Activated T-helper 1 cell treated with Interleukin-2 at 50 U/mL for 16 hours (primary cell): Measurements from ENCODE around the gene CCDC78.
"Not testable (repeated sequence)": the region's sequence is repeated elsewhere in the genome, so short reads cannot be mapped to it uniquely, and the experiment has no call there.

Experiments
- DNase-seq: peaks from one replicate; pipeline ENCODE4 v3.0.0-alpha.2; 2020; ENCODE audit warnings: low read depth

CCDC78 gene

GRCh38 chr16:760545-761343 lies 34.5 kb upstream of the CCDC78 start, which contains the start of gene MSLN:
Gene MSLN (plus strand): TSS chr16:760734. CDS start chr16:762681, 1,947 bp downstream.
- DNase-seq = no peak

GRCh38 chr16:760065-760464 lies 33.8 kb upstream of the CCDC78 start:
- DNase-seq = no peak

DNA sequence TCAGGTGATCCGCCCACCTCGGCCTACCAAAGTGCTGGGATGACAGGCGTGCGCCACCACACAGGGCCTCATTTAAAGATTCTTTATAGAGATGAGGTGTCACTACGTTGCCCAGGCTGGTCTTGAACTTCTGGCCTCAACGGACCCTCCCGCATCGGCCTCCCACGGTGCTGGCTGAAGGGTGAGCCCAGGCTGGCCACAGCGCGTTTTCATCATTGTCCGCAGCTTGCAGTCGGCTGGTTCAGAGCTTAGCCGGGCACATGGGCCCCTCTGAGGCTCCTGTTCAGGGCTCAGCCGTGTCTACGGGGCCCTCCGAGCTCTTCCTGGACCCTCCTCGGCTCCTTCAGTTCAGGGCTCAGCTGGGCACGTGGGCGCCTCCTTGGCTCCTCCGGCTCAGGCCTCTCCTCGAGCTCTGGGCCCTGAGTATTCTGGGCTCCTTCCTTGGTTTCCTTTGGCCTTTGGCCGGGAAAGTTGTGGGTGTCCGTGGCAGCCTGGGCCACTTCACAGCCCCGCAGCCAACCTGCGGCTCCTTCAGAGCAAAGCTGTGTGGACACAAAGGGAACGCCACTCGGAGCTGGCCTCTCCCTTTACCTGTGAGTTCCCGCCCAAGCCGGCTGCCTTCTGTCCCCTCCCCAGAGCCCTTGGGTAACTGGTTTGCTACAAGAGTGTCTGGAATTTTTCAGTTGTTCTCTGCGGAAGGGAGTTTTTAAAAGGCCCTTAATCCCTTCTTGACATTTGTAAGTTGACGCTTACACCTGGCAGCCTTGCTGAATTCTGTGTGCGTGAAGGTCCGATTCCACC lies 33.1 kb upstream of the CCDC78 start:
- DNase-seq = no peak

GRCh38 chr16:756428-756827 lies 30.2 kb upstream of the CCDC78 start:
- no peak for DNase-seq

DNA sequence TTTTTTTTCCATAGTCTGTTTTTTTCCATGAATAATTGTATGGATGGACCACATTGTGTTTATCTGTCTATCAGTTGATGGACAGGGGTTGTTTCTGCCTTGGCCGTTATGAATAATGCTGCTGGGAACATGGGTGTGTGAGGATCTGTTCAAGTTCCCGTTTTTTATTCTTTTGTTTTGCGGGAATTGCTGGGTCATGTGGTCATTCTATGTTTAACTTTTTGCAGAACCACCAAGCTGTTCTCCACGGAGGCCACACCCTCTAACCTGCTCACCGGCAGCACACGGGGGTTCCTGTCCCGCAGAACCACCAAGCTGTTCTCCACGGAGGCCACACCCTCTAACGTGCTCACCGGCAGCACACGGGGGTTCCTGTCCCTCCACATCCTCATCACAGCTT lies 28.4 kb upstream of the CCDC78 start:
- DNase-seq = no peak

- not testable (repeated sequence) for DNase-seq
Measured at GRCh38 chr16:754121-754607, 27.9 kb upstream of the CCDC78 start.

- DNase-seq = no peak
Measured at GRCh38 chr16:752007-752312, 25.7 kb upstream of the CCDC78 start.

DNA sequence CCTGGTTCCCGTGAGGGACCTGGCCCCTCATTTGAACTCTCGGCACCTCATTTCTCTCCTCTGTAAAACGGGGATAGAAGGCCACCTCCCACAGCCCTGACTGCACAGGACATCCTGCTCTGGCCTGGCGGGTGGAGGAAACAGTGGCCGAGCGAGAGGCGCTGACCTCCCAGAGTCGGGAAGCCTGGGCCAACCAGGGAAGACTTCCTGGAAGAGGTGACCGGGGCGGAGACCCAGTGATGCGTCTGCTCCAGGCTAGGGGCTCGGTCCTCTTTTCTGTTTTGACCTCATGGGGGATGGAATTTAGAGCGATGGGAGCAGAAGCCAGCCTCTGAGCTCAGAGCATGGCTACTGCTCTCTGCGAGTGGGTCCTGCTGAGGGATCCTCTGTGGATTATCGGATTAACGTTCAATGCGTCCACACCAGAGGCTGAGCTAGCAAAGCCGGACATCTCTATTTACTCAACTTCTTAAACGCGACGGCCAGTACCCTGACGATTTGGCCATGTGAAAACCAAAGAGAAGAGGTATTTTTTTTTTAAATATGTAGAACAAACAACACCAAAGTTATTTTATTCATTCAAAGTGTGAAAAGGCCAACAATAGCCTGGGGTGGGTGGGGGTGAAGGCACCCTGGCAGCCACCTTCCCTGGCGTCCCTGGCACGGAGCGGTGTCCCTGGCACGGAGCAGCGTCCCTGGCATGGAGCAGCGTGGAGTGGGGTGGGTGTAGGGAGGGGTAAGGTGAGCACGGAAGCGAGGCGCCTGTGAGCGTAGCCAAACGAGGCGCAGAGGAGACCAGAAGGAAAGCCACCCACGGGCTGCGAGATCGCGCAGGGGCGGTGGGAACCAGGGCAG lies 25.1 kb upstream of the CCDC78 start:
- DNase-seq = no peak

DNA sequence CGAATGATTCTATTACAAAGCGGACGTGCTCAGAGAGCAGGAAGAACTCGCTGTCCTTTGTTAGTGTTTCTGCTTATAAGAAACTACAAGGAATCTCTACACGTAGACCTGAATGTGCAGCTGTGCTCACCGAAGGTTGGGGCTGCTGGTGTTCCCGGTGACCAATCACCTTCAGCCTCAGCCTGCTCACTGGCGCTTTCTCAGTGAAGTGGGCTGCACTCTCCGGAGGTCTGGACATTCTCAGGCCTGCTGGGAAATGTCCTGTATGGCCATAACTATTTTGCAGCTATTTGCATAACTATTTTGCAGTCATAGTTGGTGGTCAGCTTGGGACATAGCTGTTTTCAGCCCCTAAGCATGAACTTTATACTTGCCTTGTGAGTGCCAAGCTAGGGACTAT lies 24.2 kb upstream of the CCDC78 start:
- DNase-seq = no peak

GRCh38 chr16:749010-749409 lies 22.8 kb upstream of the CCDC78 start:
- DNase-seq = no peak

DNA sequence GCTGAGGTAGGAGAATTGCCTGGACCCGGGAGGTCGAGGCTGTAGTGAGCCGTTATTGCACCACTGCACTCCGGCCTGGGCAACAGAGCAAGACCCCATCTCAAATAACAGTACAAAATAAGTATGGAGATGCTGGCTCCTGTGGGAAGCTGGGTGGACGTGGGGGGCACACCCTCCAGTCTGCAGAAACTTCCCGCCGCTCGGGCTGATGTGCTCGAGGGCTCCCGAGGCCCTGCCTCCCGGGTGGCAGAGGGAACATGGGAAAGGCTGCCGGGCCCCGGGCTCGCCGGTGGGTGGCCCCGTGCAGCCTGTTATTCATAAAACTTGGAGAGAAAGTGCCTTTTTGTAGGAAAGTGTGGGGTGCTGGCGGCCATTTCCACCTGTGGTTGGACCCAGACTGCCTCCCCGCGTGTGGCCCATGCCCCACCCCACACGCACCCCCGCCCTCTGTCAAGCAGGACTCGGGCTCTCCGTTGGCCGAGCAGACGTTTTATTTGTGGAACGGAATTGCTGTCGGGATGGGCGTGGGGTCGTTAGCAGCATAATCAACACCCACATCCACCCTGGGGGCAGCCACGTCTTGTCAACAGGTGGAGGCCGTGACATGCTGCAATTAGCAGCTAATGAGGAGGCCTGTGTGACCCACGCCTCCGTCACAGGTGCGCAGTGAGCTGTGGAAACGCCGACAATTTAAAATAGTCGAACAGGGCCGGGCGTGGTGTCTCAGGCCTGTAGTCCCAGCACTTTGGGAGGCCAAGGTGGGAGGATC lies 21.9 kb upstream of the CCDC78 start:
- no peak for DNase-seq

- DNase-seq = no peak
Measured at GRCh38 chr16:746637-747036, 20.4 kb upstream of the CCDC78 start.

DNA sequence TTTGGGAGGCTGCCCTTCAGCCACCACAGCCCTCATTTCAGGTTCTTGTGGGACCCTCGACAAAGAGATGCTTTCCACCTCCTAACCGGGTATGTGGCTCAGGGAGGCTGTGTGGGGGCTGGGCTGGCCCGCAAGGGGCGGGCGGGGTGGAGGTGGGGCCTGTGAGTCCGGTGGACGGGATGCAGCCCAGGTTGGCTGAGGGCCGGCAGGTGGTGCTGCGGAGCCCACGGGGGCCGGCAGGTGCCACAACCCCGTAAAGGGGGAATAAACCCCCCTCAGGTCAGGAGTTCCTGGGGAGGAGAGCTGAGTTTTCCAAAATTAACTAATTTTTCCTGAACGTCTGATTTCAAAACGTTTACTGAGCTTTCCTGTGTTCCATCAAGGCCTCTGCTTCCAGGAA lies 19.5 kb upstream of the CCDC78 start:
- DNase-seq = no peak

- DNase-seq = no peak
Measured at GRCh38 chr16:743794-744500, 17.7 kb upstream of the CCDC78 start.

GRCh38 chr16:742894-743293 lies 16.7 kb upstream of the CCDC78 start:
- DNase-seq = not testable (repeated sequence)

GRCh38 chr16:741986-742629 lies 15.9 kb upstream of the CCDC78 start:
- DNase-seq = no peak

GRCh38 chr16:740764-741505 lies 14.7 kb upstream of the CCDC78 start, which contains the start of gene CIAO3:
Gene CIAO3 (minus strand): TSS chr16:740997. CDS start chr16:740985, 12 bp downstream.
- peak; percentile 89 for DNase-seq

- no peak for DNase-seq
Measured at GRCh38 chr16:740459-740763, 14.2 kb upstream of the CCDC78 start.

DNA sequence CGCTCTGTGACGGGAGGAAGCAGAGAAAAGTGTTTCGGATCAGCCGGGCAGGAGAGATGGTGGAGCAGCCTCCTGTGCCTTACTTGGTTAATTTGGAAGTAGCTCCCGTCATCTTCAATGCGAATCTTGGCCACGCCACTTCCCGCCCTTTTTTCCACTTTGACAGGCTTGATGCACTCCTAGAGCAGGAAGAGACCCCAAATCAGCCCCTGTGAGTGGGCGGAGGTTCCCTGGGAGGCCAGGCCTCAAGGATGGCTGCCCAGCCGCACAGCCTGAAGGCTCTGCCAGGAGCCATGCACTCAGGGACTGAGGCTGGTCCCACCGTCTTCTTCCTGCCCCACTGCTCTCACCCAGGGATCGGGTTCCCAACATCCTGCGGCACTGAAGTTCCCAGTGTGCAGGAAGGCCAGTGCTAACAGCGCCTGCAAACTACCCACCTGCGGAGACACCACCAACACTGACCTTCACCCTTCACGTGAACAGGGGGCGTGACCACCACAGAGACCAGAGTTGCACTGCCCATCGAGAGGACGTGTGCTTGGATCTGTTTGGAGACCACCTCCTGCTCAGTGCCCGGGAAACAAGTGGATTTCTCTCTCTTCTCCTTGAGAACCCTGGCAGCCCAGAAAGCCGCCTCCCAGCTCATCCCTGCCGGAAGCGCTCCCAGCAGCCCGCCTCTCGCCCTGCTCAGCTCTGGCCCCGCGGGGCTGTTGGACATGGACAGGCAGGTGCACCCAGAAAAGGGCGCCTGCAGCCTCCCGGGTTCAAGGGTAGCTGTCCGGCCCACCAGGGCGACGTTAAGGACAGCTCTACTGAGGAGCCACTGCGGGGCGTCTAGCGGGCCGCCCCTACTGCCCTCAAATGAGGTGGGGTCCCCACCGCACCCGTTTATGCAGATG lies 13.6 kb upstream of the CCDC78 start:
- DNase-seq = no peak
